ENCODE measurements around the gene CARD11. TPM values are rescaled to one million over a fixed set of nuclear protein-coding genes. Genes with fewer than 3 reads are reported as not detected.

Gene CARD11
- total and polyA plus RNA-seq, 2 of the 4 experiments (the other 2 are of a cell fraction) = 0.18 to 0.26 TPM

DNA sequence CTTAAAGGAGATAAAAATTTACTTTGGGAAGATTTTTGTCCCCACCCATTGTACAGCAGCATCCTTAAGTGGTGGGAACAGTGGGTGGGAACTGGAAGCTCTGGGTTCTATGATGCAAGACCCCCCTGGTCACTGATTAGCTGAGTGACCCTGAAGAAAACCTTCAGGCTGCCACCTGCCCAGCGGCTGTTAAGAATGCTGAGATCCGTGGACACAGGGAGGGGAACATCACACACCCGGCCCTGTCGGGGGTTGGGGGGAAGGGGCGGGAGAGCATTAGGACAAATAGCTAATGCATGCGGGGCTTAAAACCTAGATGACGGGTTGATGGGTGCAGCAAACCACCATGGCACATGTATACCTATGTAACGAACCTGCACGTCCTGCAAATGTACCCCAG, 14.5 kb downstream of the CARD11 start:
- 62% methylated on average over 2 of the region's 9 CpGs; no CpG with 5 or more reads in 1 of the 2 experiments for WGBS, 2 experiments (ENCODE audit: extremely low coverage in 2 of 2, insufficient read length in 1 of 2)
- ATAC-seq (ENCODE audit: low read depth) (no peak), DNase-seq (no peak)
- Histone ChIP-seq H3K9ac (ENCODE audit: low read depth, low read length) (no peak overlapping the region), H3K4me2 (ENCODE audit: low read depth, low read length) (no peak overlapping the region), H3K4me3 (ENCODE audit: insufficient read depth, low read depth, low read length) (no peak overlapping the region), H3K18ac (ENCODE audit: low read depth, low read length) (no peak overlapping the region), H3K27me3 (ENCODE audit: control insufficient read depth, insufficient read depth, low read length) (no peaks in the 10 kb centered on the region; the same call in 1 of the 2 replicates), H2BK20ac (ENCODE audit: low read depth, low read length) (no peak overlapping the region), H2AK5ac (ENCODE audit: low read depth, low read length) (no peak overlapping the region), H3K23ac (ENCODE audit: low read depth, low read length) (no peak overlapping the region), H3K79me1 (ENCODE audit: low read depth in 1 of 2, low read length in 2 of 2) (no peaks in the 10 kb centered on the region), H2BK5ac (ENCODE audit: low read depth, low read length, poor library complexity, severe bottlenecking) (no peak overlapping the region), H3K9me1 (ENCODE audit: insufficient read depth, low read length) (no peaks in the 10 kb centered on the region), H3K4me1 (ENCODE audit: control insufficient read depth, insufficient read depth, low read length) (peaks cover 4% of the 10 kb centered on the region; the same call in 1 of the 2 replicates), H3K14ac (replicated peaks; ENCODE audit: low read depth, low read length) (no peak overlapping the region), H2AFZ (replicated peaks; ENCODE audit: low read length, poor library complexity) (no peak overlapping the region), H4K5ac (ENCODE audit: low read depth, low read length) (no peak overlapping the region), H3K27ac (ENCODE audit: insufficient read depth, low read length) (no peak overlapping the region), H2BK120ac (ENCODE audit: low read depth, low read length) (no peak overlapping the region), H4K91ac (ENCODE audit: insufficient read depth, low read depth, low read length) (no peak overlapping the region), H2BK15ac (ENCODE audit: low read depth, low read length) (no peak overlapping the region), H3K36me3 (ENCODE audit: control insufficient read depth, insufficient read depth, low read length) (no peaks in the 10 kb centered on the region), H3K4ac (ENCODE audit: low read depth, low read length) (no peak overlapping the region), H3K9me3 (ENCODE audit: control insufficient read depth, insufficient read depth, low read length) (peaks cover 1% of the 10 kb centered on the region; the same call in 1 of the 2 replicates), H3K56ac (ENCODE audit: extremely low read depth, insufficient read depth, low read length) (no peak overlapping the region), H4K8ac (ENCODE audit: low read depth in 2 of 2, low read length in 2 of 2) (no peak overlapping the region), H2AK9ac (replicated peaks; ENCODE audit: low read depth, low read length, poor library complexity) (no peak overlapping the region), H4K20me1 (ENCODE audit: insufficient read depth, low read length) (no peaks in the 10 kb centered on the region)
- BruUV-seq (replicated peaks) = no TSS peak
- dilution Hi-C loops (cut with HindIII; ENCODE audit: low sequenced_read_pairs, unreplicated experiment) = no loop called here
- ChIA-PET POLR2A (ENCODE audit: unreplicated experiment) (no interaction called here), CTCF (no interaction called here)
- TF ChIP-seq RCOR1 (IDR thresholded peaks at IDR 0.05; ENCODE audit: insufficient replicate concordance, low read length) (no peak), BHLHE40 (IDR thresholded peaks at IDR 0.05; ENCODE audit: low read depth, low read length) (no peak), CEBPB (IDR thresholded peaks at IDR 0.05; ENCODE audit: low read depth, low read length) (no peak), RAD21 (IDR thresholded peaks at IDR 0.05; ENCODE audit: low read length) (no peak), FOS (IDR thresholded peaks at IDR 0.05; ENCODE audit: low read depth, low read length) (no peak), NFE2L2 (IDR thresholded peaks at IDR 0.05; ENCODE audit: low read depth, low read length) (no peak), MAFK (IDR thresholded peaks at IDR 0.05; ENCODE audit: low read depth, low read length) (no peak), MAZ (IDR thresholded peaks at IDR 0.05; ENCODE audit: borderline replicate concordance, low read depth, low read length) (no peak), MXI1 (IDR thresholded peaks at IDR 0.05; ENCODE audit: borderline replicate concordance, low read depth, low read length) (no peak), CHD1 (IDR thresholded peaks at IDR 0.05; ENCODE audit: low read depth, low read length) (no peak), RFX5 (IDR thresholded peaks at IDR 0.05; ENCODE audit: low read depth, low read length) (no peak), POLR2A (IDR thresholded peaks at IDR 0.05; ENCODE audit: low read depth, low read length) (no peak), SMC3 (IDR thresholded peaks at IDR 0.05; ENCODE audit: low read depth, low read length) (no peak)
- TF ChIP-seq, protein P1, sequence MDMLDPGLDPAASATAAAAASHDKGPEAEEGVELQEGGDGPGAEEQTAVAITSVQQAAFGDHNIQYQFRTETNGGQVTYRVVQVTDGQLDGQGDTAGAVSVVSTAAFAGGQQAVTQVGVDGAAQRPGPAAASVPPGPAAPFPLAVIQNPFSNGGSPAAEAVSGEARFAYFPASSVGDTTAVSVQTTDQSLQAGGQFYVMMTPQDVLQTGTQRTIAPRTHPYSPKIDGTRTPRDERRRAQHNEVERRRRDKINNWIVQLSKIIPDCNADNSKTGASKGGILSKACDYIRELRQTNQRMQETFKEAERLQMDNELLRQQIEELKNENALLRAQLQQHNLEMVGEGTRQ (IDR thresholded peaks at IDR 0.05; ENCODE audit: low read depth, low read length) = no peak
- TF ChIP-seq, protein P2, sequence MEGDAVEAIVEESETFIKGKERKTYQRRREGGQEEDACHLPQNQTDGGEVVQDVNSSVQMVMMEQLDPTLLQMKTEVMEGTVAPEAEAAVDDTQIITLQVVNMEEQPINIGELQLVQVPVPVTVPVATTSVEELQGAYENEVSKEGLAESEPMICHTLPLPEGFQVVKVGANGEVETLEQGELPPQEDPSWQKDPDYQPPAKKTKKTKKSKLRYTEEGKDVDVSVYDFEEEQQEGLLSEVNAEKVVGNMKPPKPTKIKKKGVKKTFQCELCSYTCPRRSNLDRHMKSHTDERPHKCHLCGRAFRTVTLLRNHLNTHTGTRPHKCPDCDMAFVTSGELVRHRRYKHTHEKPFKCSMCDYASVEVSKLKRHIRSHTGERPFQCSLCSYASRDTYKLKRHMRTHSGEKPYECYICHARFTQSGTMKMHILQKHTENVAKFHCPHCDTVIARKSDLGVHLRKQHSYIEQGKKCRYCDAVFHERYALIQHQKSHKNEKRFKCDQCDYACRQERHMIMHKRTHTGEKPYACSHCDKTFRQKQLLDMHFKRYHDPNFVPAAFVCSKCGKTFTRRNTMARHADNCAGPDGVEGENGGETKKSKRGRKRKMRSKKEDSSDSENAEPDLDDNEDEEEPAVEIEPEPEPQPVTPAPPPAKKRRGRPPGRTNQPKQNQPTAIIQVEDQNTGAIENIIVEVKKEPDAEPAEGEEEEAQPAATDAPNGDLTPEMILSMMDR (conservative IDR thresholded peaks at IDR 0.05; ENCODE audit: low read depth, low read length) = no peak
- TF ChIP-seq, protein P3, sequence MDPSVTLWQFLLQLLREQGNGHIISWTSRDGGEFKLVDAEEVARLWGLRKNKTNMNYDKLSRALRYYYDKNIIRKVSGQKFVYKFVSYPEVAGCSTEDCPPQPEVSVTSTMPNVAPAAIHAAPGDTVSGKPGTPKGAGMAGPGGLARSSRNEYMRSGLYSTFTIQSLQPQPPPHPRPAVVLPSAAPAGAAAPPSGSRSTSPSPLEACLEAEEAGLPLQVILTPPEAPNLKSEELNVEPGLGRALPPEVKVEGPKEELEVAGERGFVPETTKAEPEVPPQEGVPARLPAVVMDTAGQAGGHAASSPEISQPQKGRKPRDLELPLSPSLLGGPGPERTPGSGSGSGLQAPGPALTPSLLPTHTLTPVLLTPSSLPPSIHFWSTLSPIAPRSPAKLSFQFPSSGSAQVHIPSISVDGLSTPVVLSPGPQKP (IDR thresholded peaks at IDR 0.05; ENCODE audit: borderline replicate concordance, low read depth, low read length) = no peak
- intact Hi-C loops (cut with micrococcal nuclease) = no loop called here
- in situ Hi-C loops (cut with MboI; ENCODE audit: low sequenced_read_pairs) = no loop called here

All from IMR-90 (cell line).